OCI-LY3 (cell line): ENCODE measurements around the gene LYPD6B.

Experiments
- CTCF ChIP-seq: fragments of 200-600, 300-600 bp; sonication (generic); IDR thresholded peaks from 2 replicates; pipeline ENCODE4 v1.5.1; 2014; ENCODE audit warnings: antibody characterized with exemption, low read length, low read depth
- EZH2phosphoT487 ChIP-seq: fragments of 200-600 bp; shearing (Covaris generic); IDR thresholded peaks from 2 replicates; pipeline ENCODE4 v1.6.1; 2018; ENCODE audit warnings: antibody characterized with exemption, mixed run types, low read depth

GRCh38 chr2:149167001-149167780, 128.7 kb downstream of the LYPD6B start:
- no peak for TF ChIP-seq CTCF
- no peak for TF ChIP-seq EZH2phosphoT487
